IMR-90 (cell line): Measurements from ENCODE around the gene DNM3. TPM values are rescaled to one million over a fixed set of nuclear protein-coding genes. Genes with fewer than 3 reads are reported as not detected.

Experiments used
- ATAC-seq: fragments of 200-7000 bp; cut with Tn5 transposase; 2 replicates; pipeline ENCODE4 v1.9.1; 2020; ENCODE audit warnings: low read depth, mild to moderate bottlenecking, moderate library complexity
- BruUV-seq: library from RNA; stranded (reverse); fragments of 400-500 nt; replicated peaks from 2 replicates; lab custom pipeline; 2021; lab: Mats Ljungman, UMichigan
- CTCF ChIA-PET: fragments of 300-600 bp; formaldehyde crosslinking; extraction: SDS; loops from one replicate; lab custom pipeline; 2021; ENCODE audit warnings: antibody characterized with exemption; lab: Yijun Ruan, JAX
- POLR2A ChIA-PET: fragments of 300-600 bp; sonication (Branson Sonifier 250); formaldehyde crosslinking; loops from one replicate; lab custom pipeline; 2022; ENCODE audit warnings: antibody characterized with exemption; ENCODE audit not compliant: unreplicated experiment; lab: Charles Lee
- DNase-seq: peaks from one replicate; pipeline ENCODE4 v3.0.0; 2013
- H2AFZ ChIP-seq: replicated peaks from 2 replicates; pipeline ENCODE3; 2013; ENCODE audit warnings: low read length, mild to moderate bottlenecking; ENCODE audit not compliant: poor library complexity
- H2AK5ac ChIP-seq: 2 replicates; pipeline ENCODE4 v1.6.1; 2013; ENCODE audit warnings: low read depth, low read length, inconsistent platforms
- H2AK9ac ChIP-seq: replicated peaks from 2 replicates; pipeline ENCODE3; 2013; ENCODE audit warnings: mild to moderate bottlenecking, low read depth, low read length, moderate library complexity; ENCODE audit not compliant: poor library complexity
- H2BK120ac ChIP-seq: 2 replicates; pipeline ENCODE4 v1.6.1; 2013; ENCODE audit warnings: low read depth, low read length, inconsistent platforms
- H2BK15ac ChIP-seq: 3 replicates; pipeline ENCODE4 v1.6.1; 2013; ENCODE audit warnings: low read depth, low read length, inconsistent platforms
- H2BK20ac ChIP-seq: 2 replicates; pipeline ENCODE4 v1.6.1; 2013; ENCODE audit warnings: low read depth, mild to moderate bottlenecking, inconsistent platforms, low read length, moderate library complexity
- H2BK5ac ChIP-seq: 2 replicates; pipeline ENCODE4 v1.6.1; 2013; ENCODE audit warnings: mild to moderate bottlenecking, low read depth, low read length, inconsistent platforms; ENCODE audit not compliant: poor library complexity, severe bottlenecking
- H3K14ac ChIP-seq: replicated peaks from 2 replicates; pipeline ENCODE4 v1.6.1; 2013; ENCODE audit warnings: low read depth, low read length, inconsistent platforms
- H3K18ac ChIP-seq: 2 replicates; pipeline ENCODE4 v1.6.1; 2013; ENCODE audit warnings: low read depth, low read length, control low read depth
- H3K23ac ChIP-seq: 2 replicates; pipeline ENCODE4 v1.6.1; 2013; ENCODE audit warnings: low read depth, low read length, inconsistent platforms
- H3K27ac ChIP-seq: 2 replicates; pipeline ENCODE4 v1.5.1; 2013; ENCODE audit warnings: mild to moderate bottlenecking, control low read depth, low read length; ENCODE audit not compliant: insufficient read depth
- H3K27me3 ChIP-seq: 2 replicates; pipeline ENCODE4 v1.6.1; 2013; ENCODE audit warnings: low read length; ENCODE audit not compliant: control insufficient read depth, insufficient read depth
- H3K36me3 ChIP-seq: 2 replicates; pipeline ENCODE4 v1.6.1; 2013; ENCODE audit warnings: low read length, mixed read lengths; ENCODE audit not compliant: control insufficient read depth, insufficient read depth
- H3K4ac ChIP-seq: 2 replicates; pipeline ENCODE4 v1.6.1; 2013; ENCODE audit warnings: low read depth, low read length, inconsistent platforms
- H3K4me1 ChIP-seq: 2 replicates; pipeline ENCODE4 v1.6.1; 2013; ENCODE audit warnings: low read length, mixed read lengths; ENCODE audit not compliant: control insufficient read depth, insufficient read depth
- H3K4me2 ChIP-seq: 2 replicates; pipeline ENCODE4 v1.6.1; 2013; ENCODE audit warnings: low read depth, mild to moderate bottlenecking, control low read depth, low read length, moderate library complexity
- H3K4me3 ChIP-seq: 2 replicates; pipeline ENCODE4 v1.5.1; 2013; ENCODE audit warnings: low read depth, mild to moderate bottlenecking, control low read depth, low read length, moderate library complexity; ENCODE audit not compliant: insufficient read depth
- H3K56ac ChIP-seq: 2 replicates; pipeline ENCODE4 v1.6.1; 2013; ENCODE audit warnings: low read length, inconsistent platforms; ENCODE audit not compliant: insufficient read depth; ENCODE audit errors: extremely low read depth
- H3K79me1 ChIP-seq, 2 experiments: 2 replicates each; pipeline ENCODE4 v1.6.1; 2013; ENCODE audit warnings: low read length in 2 of 2, inconsistent platforms in 1 of 2, low read depth in 1 of 2
- H3K9ac ChIP-seq: 2 replicates; pipeline ENCODE4 v1.6.1; 2013; ENCODE audit warnings: low read depth, low read length, control low read depth
- H3K9me1 ChIP-seq: 2 replicates; pipeline ENCODE4 v1.6.1; 2013; ENCODE audit warnings: low read length, inconsistent platforms; ENCODE audit not compliant: insufficient read depth
- H3K9me3 ChIP-seq: 2 replicates; pipeline ENCODE4 v1.6.1; 2013; ENCODE audit warnings: low read length; ENCODE audit not compliant: control insufficient read depth, insufficient read depth
- H4K20me1 ChIP-seq: 2 replicates; pipeline ENCODE4 v1.6.1; 2013; ENCODE audit warnings: low read length, inconsistent platforms; ENCODE audit not compliant: insufficient read depth
- H4K5ac ChIP-seq: 2 replicates; pipeline ENCODE4 v1.6.1; 2013; ENCODE audit warnings: mild to moderate bottlenecking, low read depth, low read length, control low read depth
- H4K8ac ChIP-seq, 2 experiments: 2 replicates each; pipeline ENCODE4 v1.6.1; 2013; ENCODE audit warnings: low read depth in 2 of 2, low read length in 2 of 2, control low read depth in 1 of 2, inconsistent platforms in 1 of 2
- H4K91ac ChIP-seq: 2 replicates; pipeline ENCODE4 v1.6.1; 2013; ENCODE audit warnings: low read depth, low read length, inconsistent platforms; ENCODE audit not compliant: insufficient read depth
- WGBS, 2 experiments: methylation state at CpG; one replicate each; pipeline versions ENCODE4 v1.1.5 to v1.1.7; 2013; ENCODE audit warnings: missing lambda C conversion rate in 2 of 2; ENCODE audit not compliant: insufficient read length in 1 of 2; ENCODE audit errors: extremely low coverage in 2 of 2; 5-methylcytosine and 5-hydroxymethylcytosine counted together
- dilution Hi-C: fragments of 300-500 bp; cut with HindIII; formaldehyde crosslinking; loops from one replicate; pipeline ENCODE4 v1.14.3; 2018; ENCODE audit warnings: low sequenced_read_pairs; ENCODE audit not compliant: unreplicated experiment
- in situ Hi-C: fragments of 300-500 bp; cut with MboI; formaldehyde crosslinking; loops from 3 replicates; pipeline ENCODE4 v1.14.3; 2019; ENCODE audit warnings: low sequenced_read_pairs, inconsistent platforms, mixed read lengths
- intact Hi-C: fragments of 100-400 bp; cut with micrococcal nuclease; formaldehyde crosslinking; loops from 2 replicates; pipeline ENCODE4 v1.10.0; 2022
- polyA plus RNA-seq, 3 experiments: library from polyadenylated mRNA; depleted of rRNA; stranded (reverse); fragments of >200 nt; gene quantifications; 2 replicates each; pipeline ENCODE4 v1.2.3, GENCODE V29; 2012; ENCODE audit warnings: low replicate concordance in 1 of 3
- total RNA-seq: library from RNA; depleted of rRNA; stranded (reverse); fragments of >200 nt; gene quantifications from 2 replicates; pipeline ENCODE4 v1.2.3, GENCODE V29; 2012
- TF ChIP-seq, protein P1 (sequence below): fragments of 150-350 bp; IDR thresholded peaks from 2 replicates; pipeline ENCODE4 v1.6.1; 2016; ENCODE audit warnings: low read depth, mild to moderate bottlenecking, low read length, moderate library complexity, borderline replicate concordance

The DNM3 gene
- total and polyA plus RNA-seq, 2 of the 4 experiments (the other 2 are of a cell fraction) = 0.36 TPM

DNA sequence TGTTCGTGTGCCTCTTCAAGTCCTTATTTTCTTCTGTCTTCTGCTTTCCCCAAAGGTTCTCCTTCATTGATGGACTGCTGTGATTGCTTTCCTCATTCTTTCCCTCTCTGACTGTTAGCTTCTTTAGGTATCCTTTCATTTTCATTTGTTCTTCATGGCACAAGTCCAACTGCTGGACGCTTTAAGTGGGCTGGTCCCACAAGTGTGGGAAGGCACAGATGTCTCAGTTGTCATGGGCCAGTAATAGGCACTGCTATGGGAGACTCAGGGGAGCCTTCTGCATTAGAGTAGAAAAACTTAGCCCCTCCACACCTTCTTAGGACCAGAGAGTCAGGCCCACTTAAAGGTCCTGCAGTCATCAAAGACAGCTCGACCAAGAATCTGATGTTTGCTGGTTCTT, 456.8 kb downstream of the DNM3 start:
- in situ Hi-C loops = no loop called here

More for the DNA sequence above, 456.8 kb downstream of the DNM3 start:
- Histone ChIP-seq H2AFZ (no peak overlapping the region), H2BK5ac (no peak overlapping the region), H3K9me1 (no peaks in the 10 kb centered on the region), H2AK9ac (no peak overlapping the region), H3K56ac (no peak overlapping the region), H3K36me3 (no peaks in the 10 kb centered on the region), H3K14ac (no peak overlapping the region), H3K18ac (no peak overlapping the region), H3K27me3 (no peaks in the 10 kb centered on the region), H3K4me2 (no peak overlapping the region), H3K4ac (no peak overlapping the region), H3K4me1 (no peaks in the 10 kb centered on the region), H3K9ac (no peak overlapping the region), H3K4me3 (no peak overlapping the region), H2BK120ac (no peak overlapping the region), H4K91ac (no peak overlapping the region), H3K9me3 (peaks cover 5% of the 10 kb centered on the region), H4K8ac (no peak overlapping the region), H2BK15ac (no peak overlapping the region), H2AK5ac (no peak overlapping the region), H4K20me1 (no peaks in the 10 kb centered on the region), H2BK20ac (no peak overlapping the region), H4K5ac (no peak overlapping the region), H3K79me1 (no peaks in the 10 kb centered on the region), H3K27ac (no peak overlapping the region), H3K23ac (no peak overlapping the region)
- DNase-seq (no peak), ATAC-seq (no peak)
- intact Hi-C loops (no loop called here), dilution Hi-C loops (no loop called here)
- no TSS peak for BruUV-seq
- TF ChIP-seq, protein P1, sequence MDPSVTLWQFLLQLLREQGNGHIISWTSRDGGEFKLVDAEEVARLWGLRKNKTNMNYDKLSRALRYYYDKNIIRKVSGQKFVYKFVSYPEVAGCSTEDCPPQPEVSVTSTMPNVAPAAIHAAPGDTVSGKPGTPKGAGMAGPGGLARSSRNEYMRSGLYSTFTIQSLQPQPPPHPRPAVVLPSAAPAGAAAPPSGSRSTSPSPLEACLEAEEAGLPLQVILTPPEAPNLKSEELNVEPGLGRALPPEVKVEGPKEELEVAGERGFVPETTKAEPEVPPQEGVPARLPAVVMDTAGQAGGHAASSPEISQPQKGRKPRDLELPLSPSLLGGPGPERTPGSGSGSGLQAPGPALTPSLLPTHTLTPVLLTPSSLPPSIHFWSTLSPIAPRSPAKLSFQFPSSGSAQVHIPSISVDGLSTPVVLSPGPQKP = no peak
- CTCF ChIA-PET = no interaction called here
- POLR2A ChIA-PET = no interaction called here
- no CpG with 5 or more reads among the region's 3 CpGs for WGBS, 2 experiments
